Thymus (tissue), 14 donors: ENCODE measurements around the gene SLC40A1. TPM values are rescaled to one million over a fixed set of nuclear protein-coding genes. Genes with fewer than 3 reads are reported as not detected.

Experiments used
- DNase-seq, 9 donors: peaks; one replicate each; pipeline ENCODE4 v3.0.0-alpha.2; 2013; ENCODE audit warnings: low spot score in 9 of 9, low read depth in 6 of 9, missing footprints in 1 of 9
- H3K27ac ChIP-seq, 2 donors: one replicate each; pipeline ENCODE4 v1.5.1; 2013; ENCODE audit warnings: control low read depth in 1 of 2, low read depth in 1 of 2, low read length in 1 of 2, mild to moderate bottlenecking in 1 of 2, moderate library complexity in 1 of 2
- H3K27me3 ChIP-seq, 2 donors: one replicate each; pipeline ENCODE4 v1.5.1; 2013; ENCODE audit warnings: low read length in 1 of 2; ENCODE audit not compliant: control insufficient read depth in 2 of 2, insufficient read depth in 1 of 2
- H3K36me3 ChIP-seq, 2 donors: one replicate each; pipeline ENCODE4 v1.5.1; 2013; ENCODE audit warnings: low read length in 1 of 2, mild to moderate bottlenecking in 1 of 2, moderate library complexity in 1 of 2; ENCODE audit not compliant: control insufficient read depth in 2 of 2, insufficient read depth in 2 of 2
- H3K4me1 ChIP-seq, 2 donors: one replicate each; pipeline ENCODE4 v1.5.1; 2013; ENCODE audit warnings: low read length in 2 of 2; ENCODE audit not compliant: control insufficient read depth in 2 of 2, insufficient read depth in 2 of 2
- H3K4me3 ChIP-seq, 2 donors: one replicate each; pipeline ENCODE4 v1.5.1; 2013; ENCODE audit warnings: low read length in 2 of 2, control low read depth in 1 of 2, mild to moderate bottlenecking in 1 of 2
- H3K9me3 ChIP-seq, 2 donors: one replicate each; pipeline ENCODE4 v1.5.1; 2013; ENCODE audit warnings: low read length in 1 of 2, mild to moderate bottlenecking in 1 of 2; ENCODE audit not compliant: control insufficient read depth in 2 of 2, insufficient read depth in 1 of 2
- WGBS: extraction: QIAGEN DNeasy Blood & Tissue Kit; methylation state at CpG from one replicate; pipeline ENCODE4 v1.1.7; 2013; 5-methylcytosine and 5-hydroxymethylcytosine counted together
- long read RNA-seq, 10 donors: transcript quantifications; one replicate each; lab custom pipeline, GENCODE V29; 2026
- polyA plus RNA-seq: library from polyadenylated mRNA; stranded (reverse); fragments of 200-250 nt; gene quantifications from one replicate; pipeline ENCODE4 v1.2.3, GENCODE V29; 2013
- total RNA-seq: library from RNA; stranded (reverse); fragments of 120-200 nt; gene quantifications from one replicate; pipeline ENCODE4 v1.2.4, GENCODE V29; 2013
- donor health status: healthy.

Gene SLC40A1
- total RNA-seq (75.3 TPM), polyA plus RNA-seq (53.1 TPM)
- long read RNA-seq, donor 1, partial matches to known transcripts: 0 of 4 reads
- long read RNA-seq, donor 1, other reads (novel, unspliced or antisense): 0 of 4 reads
- long read RNA-seq, donor 2, transcript SLC40A1-201 (8 exons, 3,442 nt): major isoform, 45 of 64 reads
- long read RNA-seq, donor 2, partial matches to known transcripts: 16 of 64 reads
- long read RNA-seq, donor 2, other reads (novel, unspliced or antisense): 0 of 64 reads
- long read RNA-seq, donor 3, transcript SLC40A1-201 (8 exons, 3,442 nt): major isoform, 33 of 34 reads
- long read RNA-seq, donor 3, partial matches to known transcripts: 0 of 34 reads
- long read RNA-seq, donor 3, other reads (novel, unspliced or antisense): 0 of 34 reads
- long read RNA-seq, donor 4, transcript SLC40A1-201 (8 exons, 3,442 nt): major isoform, 18 of 25 reads
- long read RNA-seq, donor 4, partial matches to known transcripts: 7 of 25 reads
- long read RNA-seq, donor 4, other reads (novel, unspliced or antisense): 0 of 25 reads
- long read RNA-seq, donor 5, transcript SLC40A1-201 (8 exons, 3,442 nt): major isoform, 45 of 61 reads
- long read RNA-seq, donor 5, partial matches to known transcripts: 15 of 61 reads
- long read RNA-seq, donor 5, other reads (novel, unspliced or antisense): 0 of 61 reads
- long read RNA-seq, donor 6, transcript SLC40A1-201 (8 exons, 3,442 nt): major isoform, 27 of 35 reads
- long read RNA-seq, donor 6, partial matches to known transcripts: 8 of 35 reads
- long read RNA-seq, donor 6, other reads (novel, unspliced or antisense): 0 of 35 reads
- long read RNA-seq, donor 7, transcript SLC40A1-201 (8 exons, 3,442 nt): major isoform, 57 of 66 reads
- long read RNA-seq, donor 7, partial matches to known transcripts: 9 of 66 reads
- long read RNA-seq, donor 7, other reads (novel, unspliced or antisense): 0 of 66 reads
- long read RNA-seq, donor 8, transcript SLC40A1-201 (8 exons, 3,442 nt): major isoform, 13 of 14 reads
- long read RNA-seq, donor 8, partial matches to known transcripts: 0 of 14 reads
- long read RNA-seq, donor 8, other reads (novel, unspliced or antisense): 0 of 14 reads
- long read RNA-seq, donor 9, transcript SLC40A1-201 (8 exons, 3,442 nt): major isoform, 26 of 26 reads
- long read RNA-seq, donor 9, partial matches to known transcripts: 0 of 26 reads
- long read RNA-seq, donor 9, other reads (novel, unspliced or antisense): 0 of 26 reads
- long read RNA-seq, donor 10, transcript SLC40A1-201 (8 exons, 3,442 nt): major isoform, 16 of 25 reads
- long read RNA-seq, donor 10, partial matches to known transcripts: 9 of 25 reads
- long read RNA-seq, donor 10, other reads (novel, unspliced or antisense): 0 of 25 reads

DNA sequence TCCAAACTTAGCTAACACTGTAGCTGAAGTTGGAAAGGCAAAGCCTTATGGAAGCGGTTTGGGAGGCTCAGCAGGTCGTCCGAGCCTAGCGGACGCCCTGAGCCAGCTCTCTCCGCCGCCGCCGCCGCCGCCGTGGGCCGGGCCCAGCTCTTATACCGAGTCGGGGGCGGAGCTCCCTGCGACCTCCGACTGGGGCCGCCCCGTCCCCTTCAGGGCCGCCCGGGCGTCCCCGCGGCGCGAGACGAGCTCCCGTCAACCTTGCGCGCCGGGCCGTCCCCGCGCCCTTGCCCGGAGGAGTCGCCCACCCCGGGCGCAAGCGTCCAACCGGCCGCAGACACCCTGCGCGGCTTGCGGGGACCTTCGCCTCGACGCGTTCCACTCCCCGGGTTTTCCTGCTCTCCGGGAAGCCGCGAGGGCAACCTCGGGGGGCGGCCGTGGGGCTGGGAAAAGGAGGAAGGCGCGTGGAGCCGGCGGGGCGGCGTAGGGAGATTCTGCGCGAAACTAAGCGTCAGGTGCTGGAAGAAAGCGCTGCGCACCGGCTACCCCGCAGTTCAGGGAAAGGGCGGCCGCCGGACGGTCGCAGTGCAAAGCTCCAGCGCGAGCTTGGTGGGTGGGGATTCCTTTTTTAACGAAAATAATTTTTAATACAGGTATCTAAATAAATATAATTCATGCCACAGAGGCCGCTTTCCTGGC, at the start of gene SLC40A1:
Gene SLC40A1 (minus strand): TSS at position 129 of the 696 bp plus-strand sequence. CDS start 326 bp downstream, outside the sequence.
- peak in 8 of 9 donors; percentile 29 to 86 (median 63) for DNase-seq
- Histone ChIP-seq H3K4me3 (peak within 1 kb of the TSS; percentile 63 to 81), H3K4me1 (peaks cover 9 to 20% of the 10 kb centered on the region in 2 donors), H3K27me3 (peaks cover 0 to 12% of the 10 kb centered on the region in 2 donors), H3K27ac (peak within 1 kb of the TSS; percentile 60 to 76), H3K36me3 (no peaks in the 10 kb centered on the region), H3K9me3 (peaks cover 0 to 1% of the 10 kb centered on the region in 2 donors)
- WGBS: under 1% methylated on average over 78 of the region's 78 CpGs

GRCh38 chr2:189629531-189630453, 49.2 kb upstream of the SLC40A1 start:
- DNase-seq: no peak
- Histone ChIP-seq H3K4me3 (no peak overlapping the region), H3K27ac (no peak overlapping the region), H3K27me3 (no peaks in the 10 kb centered on the region), H3K9me3 (no peaks in the 10 kb centered on the region), H3K36me3 (no peaks in the 10 kb centered on the region), H3K4me1 (no peaks in the 10 kb centered on the region)
- 94% methylated on average over 10 of the region's 10 CpGs for WGBS

DNA sequence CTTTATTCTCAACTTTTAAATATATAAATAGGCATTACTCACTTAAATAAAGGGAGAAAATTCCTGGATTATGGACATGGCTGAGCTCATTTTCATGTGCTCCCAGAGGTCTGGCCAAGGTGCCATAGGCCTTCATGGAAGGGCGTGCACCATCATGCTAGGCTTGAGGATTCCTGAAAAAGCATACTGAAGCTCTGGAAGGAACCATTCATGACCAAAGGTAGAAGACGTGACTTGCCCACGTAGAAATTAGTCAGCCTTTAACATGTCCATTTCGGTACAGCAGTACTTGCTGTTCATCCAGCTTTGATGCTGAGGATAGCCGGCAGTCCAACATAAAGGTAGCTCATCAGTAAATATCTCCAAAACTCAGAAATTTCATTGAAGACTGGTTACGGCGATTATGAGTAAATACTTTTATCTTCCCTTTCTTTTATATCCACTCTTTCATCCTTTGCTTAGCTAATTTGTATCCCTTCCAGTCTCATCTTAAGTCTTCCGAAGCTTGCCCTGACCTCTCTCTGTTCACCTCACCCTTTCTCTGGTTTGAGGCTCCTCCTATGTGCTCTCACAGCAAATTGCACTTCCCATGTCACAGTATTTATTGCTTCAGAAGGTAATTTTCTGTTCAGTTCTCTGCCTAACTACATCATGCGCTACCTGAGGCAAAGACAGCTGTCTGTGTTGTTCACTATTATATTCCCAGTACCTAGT, 48.4 kb upstream of the SLC40A1 start:
- Histone ChIP-seq H3K36me3 (no peaks in the 10 kb centered on the region), H3K4me3 (no peak overlapping the region), H3K9me3 (no peaks in the 10 kb centered on the region), H3K27me3 (no peaks in the 10 kb centered on the region), H3K4me1 (no peaks in the 10 kb centered on the region), H3K27ac (no peak overlapping the region)
- no peak for DNase-seq
- 98% methylated on average over 9 of the region's 9 CpGs for WGBS

DNA sequence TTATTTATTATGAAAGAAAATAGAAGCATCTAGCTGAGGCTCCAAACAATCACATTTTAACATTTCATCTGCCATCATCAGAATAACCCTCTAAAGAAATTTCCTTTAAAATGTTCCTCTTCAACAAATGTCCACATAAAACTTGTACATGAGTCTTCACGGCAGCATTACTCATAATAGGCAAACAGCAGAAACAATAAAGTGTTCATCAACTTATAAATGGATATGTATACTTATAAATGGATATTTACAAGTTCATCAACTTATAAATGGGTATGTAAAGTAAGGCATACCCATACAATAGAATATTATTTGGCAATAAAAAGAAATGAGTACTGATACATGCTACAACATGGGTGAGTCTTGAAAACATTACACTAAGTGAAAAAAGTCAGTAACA, 47.2 kb upstream of the SLC40A1 start:
- no peaks in the 10 kb centered on the region for H3K9me3 ChIP-seq
- no peaks in the 10 kb centered on the region for H3K36me3 ChIP-seq
- no peaks in the 10 kb centered on the region for H3K27me3 ChIP-seq
- H3K4me1 ChIP-seq: no peaks in the 10 kb centered on the region
- DNase-seq: no peak
- no peak overlapping the region for H3K27ac ChIP-seq
- H3K4me3 ChIP-seq: no peak overlapping the region
- WGBS: 98% methylated on average over 1 of the region's 1 CpG

DNA sequence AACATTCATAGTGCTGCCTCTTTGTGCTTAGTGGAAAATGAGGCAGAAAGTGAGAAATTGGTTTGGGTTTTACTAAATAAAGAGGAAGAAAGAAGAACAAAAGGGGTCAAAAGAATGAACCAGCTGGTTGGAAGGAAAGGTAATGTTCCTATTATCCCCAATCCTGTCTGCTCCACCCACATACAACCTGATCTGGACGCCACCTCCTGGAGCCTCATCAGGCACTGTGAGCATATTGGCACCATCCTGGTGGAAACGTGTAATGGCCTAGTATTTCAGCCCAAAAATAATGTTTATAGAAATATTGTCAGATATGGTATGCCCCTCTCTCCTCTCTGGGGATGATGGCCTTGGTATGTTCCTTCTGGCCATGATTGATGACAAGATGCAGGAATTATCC, 45.0 kb upstream of the SLC40A1 start:
- H3K9me3 ChIP-seq: no peaks in the 10 kb centered on the region
- 95% methylated on average over 2 of the region's 2 CpGs for WGBS
- no peak overlapping the region for H3K4me3 ChIP-seq
- no peak overlapping the region for H3K27ac ChIP-seq
- no peaks in the 10 kb centered on the region for H3K36me3 ChIP-seq
- H3K27me3 ChIP-seq: no peaks in the 10 kb centered on the region
- no peaks in the 10 kb centered on the region for H3K4me1 ChIP-seq
- no peak for DNase-seq

DNA sequence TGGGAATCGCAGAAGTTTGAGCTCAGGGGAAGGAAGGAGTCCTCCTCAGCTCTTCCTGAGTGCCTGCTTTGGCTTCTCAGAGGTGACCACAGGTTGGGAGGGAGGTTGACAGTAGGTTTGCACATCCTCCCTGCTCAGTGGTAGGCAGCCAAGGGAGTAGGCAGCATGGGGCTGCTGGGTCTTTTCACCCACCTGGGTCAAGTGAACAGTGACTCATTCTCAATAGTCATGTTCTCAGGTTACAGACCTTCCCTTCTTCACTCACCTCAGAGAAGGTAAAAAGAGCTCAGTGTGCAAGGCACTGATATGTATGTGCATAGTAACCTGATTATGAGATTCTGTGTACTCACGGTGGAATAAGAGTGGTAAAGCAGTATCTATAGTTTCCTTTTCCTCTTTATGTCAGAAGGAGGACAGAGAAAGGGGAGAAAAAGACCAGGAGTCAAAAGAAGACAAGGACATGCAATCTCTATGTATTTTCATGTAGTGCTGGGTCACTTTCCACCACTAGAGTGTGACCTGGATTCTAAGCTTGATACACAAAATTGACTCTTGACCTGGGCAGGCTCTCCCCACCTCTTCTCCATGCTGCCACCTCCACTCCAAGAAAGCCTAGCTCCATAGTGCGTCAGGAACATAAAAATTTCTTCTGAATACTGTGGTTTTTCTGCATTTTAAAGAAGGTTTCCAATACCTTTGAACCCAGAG, 44.2 kb upstream of the SLC40A1 start:
- 60% methylated on average over 3 of the region's 3 CpGs for WGBS
- Histone ChIP-seq H3K9me3 (no peaks in the 10 kb centered on the region), H3K27me3 (no peaks in the 10 kb centered on the region), H3K27ac (no peak overlapping the region), H3K4me1 (no peaks in the 10 kb centered on the region), H3K4me3 (no peak overlapping the region), H3K36me3 (no peaks in the 10 kb centered on the region)
- DNase-seq: no peak

- H3K4me1 ChIP-seq: no peaks in the 10 kb centered on the region
- no peaks in the 10 kb centered on the region for H3K36me3 ChIP-seq
- DNase-seq: no peak
- 97% methylated on average over 1 of the region's 1 CpG for WGBS
- H3K27me3 ChIP-seq: no peaks in the 10 kb centered on the region
- no peak overlapping the region for H3K27ac ChIP-seq
- H3K9me3 ChIP-seq: no peaks in the 10 kb centered on the region
- no peak overlapping the region for H3K4me3 ChIP-seq
Observed at GRCh38 chr2:189623049-189623448, 42.5 kb upstream of the SLC40A1 start.
